GM12864 (cell line): ENCODE results near the gene ITGA3.

ENCODE experiments used
- DNase-seq: peaks from one replicate; pipeline ENCODE4 v3.0.0-alpha.2; 2011; ENCODE audit warnings: low read depth
- H3K4me3 ChIP-seq: 2 replicates; pipeline ENCODE4 v1.5.1; 2011; ENCODE audit warnings: mild to moderate bottlenecking, low read depth, low read length, control low read depth
- CTCF ChIP-seq: IDR thresholded peaks from 2 replicates; pipeline ENCODE4 v1.5.1; 2011; ENCODE audit warnings: low read depth, mild to moderate bottlenecking, moderate library complexity, low read length, control low read depth, inconsistent platforms; ENCODE audit errors: missing control alignments

The ITGA3 gene

GRCh38 chr17:50112694-50113093 is 56.8 kb downstream of the ITGA3 start:
- TF ChIP-seq CTCF: no peak
- no peak for DNase-seq
- H3K4me3 ChIP-seq: no peak overlapping the region

- DNase-seq: no peak
- no peak overlapping the region for H3K4me3 ChIP-seq
- TF ChIP-seq CTCF: no peak
Measured at GRCh38 chr17:50113624-50114320, 57.9 kb downstream of the ITGA3 start.

DNA sequence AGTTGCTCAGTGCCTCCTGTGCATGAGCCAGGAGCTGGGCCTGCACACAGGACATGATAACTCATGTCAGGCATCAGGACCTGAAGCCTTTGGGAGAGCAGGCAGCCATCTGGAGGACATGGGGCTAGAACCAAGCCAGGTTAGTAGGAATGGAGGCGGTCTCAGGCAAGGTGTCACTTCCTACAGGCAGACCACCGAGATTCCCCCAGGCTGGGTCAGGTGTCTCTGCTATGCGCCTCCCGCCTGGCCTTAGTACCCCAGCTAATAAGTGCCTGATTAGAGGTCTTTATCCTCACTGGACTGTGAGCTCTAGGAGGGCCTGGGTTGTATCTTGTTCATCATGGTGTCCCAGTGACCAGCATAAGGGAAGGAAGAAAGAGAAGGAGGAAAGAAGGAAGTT is 58.5 kb downstream of the ITGA3 start:
- DNase-seq: no peak
- no peak for TF ChIP-seq CTCF
- H3K4me3 ChIP-seq: no peak overlapping the region

- TF ChIP-seq CTCF: peak; percentile 83
- no peak for DNase-seq
- H3K4me3 ChIP-seq: no peak overlapping the region
Measured at GRCh38 chr17:50114849-50115357, 59.0 kb downstream of the ITGA3 start.

- no peak for TF ChIP-seq CTCF
- DNase-seq: no peak
- no peak overlapping the region for H3K4me3 ChIP-seq
Measured at GRCh38 chr17:50115756-50116155, 59.8 kb downstream of the ITGA3 start.

DNA sequence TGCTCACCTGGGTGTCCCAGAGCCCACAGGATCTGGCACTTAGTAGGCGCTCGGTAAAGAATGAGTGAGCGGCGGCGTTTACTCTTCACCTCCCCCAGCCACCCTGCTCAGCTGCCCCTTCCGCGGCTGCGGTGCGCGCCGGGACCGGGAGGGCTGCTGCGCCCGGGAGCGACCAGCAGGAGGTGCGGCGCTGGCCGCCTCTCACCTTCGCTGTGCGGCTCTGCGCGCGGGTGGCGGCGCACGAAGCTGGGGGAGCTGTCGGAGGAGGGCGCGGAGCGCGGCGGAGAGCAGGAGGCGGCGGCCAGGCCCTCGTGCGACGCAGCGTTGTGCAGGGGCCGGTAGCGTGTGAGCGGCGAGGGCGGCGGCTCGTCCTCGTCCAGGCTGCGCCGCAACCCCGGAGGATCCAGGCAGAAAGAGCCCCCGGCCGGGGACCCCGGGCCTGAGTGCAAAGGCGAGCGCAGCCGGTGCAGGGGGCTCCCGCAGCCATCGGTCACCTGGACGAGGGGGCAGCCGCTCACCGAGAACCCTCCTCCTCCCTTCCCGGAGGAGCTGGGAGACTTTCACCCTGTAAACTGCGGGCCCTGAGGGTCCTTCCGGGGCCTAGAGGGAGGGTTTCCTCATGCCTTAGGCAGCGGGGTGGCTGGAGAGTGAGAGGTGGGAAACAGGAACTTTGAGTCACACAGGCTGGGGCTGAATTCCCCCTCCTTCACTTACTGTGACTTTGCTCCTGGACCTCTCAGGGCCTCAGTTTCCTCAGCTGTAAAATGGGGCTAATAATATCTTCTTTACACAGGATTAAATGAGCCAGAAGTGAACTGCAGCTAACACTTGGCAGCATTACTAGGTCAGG is 61.5 kb downstream of the ITGA3 start:
- DNase-seq: no peak
- TF ChIP-seq CTCF: peak; percentile 55
- H3K4me3 ChIP-seq: no peak overlapping the region
